Mammary epithelial cell (primary cell): ENCODE measurements around the gene TRPV2.
"Not testable (repeated sequence)": the region's sequence is repeated elsewhere in the genome, so short reads cannot be mapped to it uniquely, and the experiment has no call there.

Experiments used
- CTCF ChIP-seq, 2 donors: IDR thresholded peaks in 1 of 2; conservative IDR thresholded peaks in 1 of 2; 2 replicates each; pipeline ENCODE4 v1.5.1; 2011 to 2012; ENCODE audit warnings: inconsistent platforms in 2 of 2, low read length in 2 of 2, mild to moderate bottlenecking in 2 of 2, control low read depth in 1 of 2, low read depth in 1 of 2; ENCODE audit not compliant: insufficient read depth in 1 of 2; ENCODE audit errors: extremely low read depth in 1 of 2
- EZH2 ChIP-seq: IDR thresholded peaks from 2 replicates; pipeline ENCODE4 v1.6.1; 2012; ENCODE audit warnings: low read length, inconsistent platforms, borderline replicate concordance

- TF ChIP-seq EZH2; CTCF (conservative IDR thresholded peaks at IDR 0.05 in 1 of 2, IDR thresholded peaks at IDR 0.05 in 1 of 2; ENCODE audit: extremely low read depth in 1 of 2, insufficient read depth in 1 of 2, low read depth in 1 of 2, low read length in 2 of 2): not testable (repeated sequence)
Observed at GRCh38 chr17:16440354-16440753, 25.0 kb downstream of the TRPV2 start.
